Activated CD8-positive, alpha-beta T cell treated with anti-CD3 and anti-CD28 coated beads for 36 hours (primary cell): ENCODE data around the gene WASHC2C. TPM values are rescaled to one million over a fixed set of nuclear protein-coding genes. Genes with fewer than 3 reads are reported as not detected.
"Not testable (repeated sequence)": the region's sequence is repeated elsewhere in the genome, so short reads cannot be mapped to it uniquely, and the experiment has no call there.

ENCODE experiments used
- ATAC-seq: fragments of 200-7000 bp; cut with Tn5 transposase; one replicate; pipeline ENCODE4 v1.10.0; 2021; ENCODE audit warnings: mild to moderate bottlenecking, moderate library complexity
- CTCF ChIA-PET: fragments of 350-600 bp; sonication (Branson Sonifier 250); formaldehyde crosslinking; loops from one replicate; lab custom pipeline; 2021; ENCODE audit warnings: antibody characterized with exemption; lab: Charles Lee
- POLR2A ChIA-PET: fragments of 350-600 bp; sonication (Branson Sonifier 250); formaldehyde crosslinking; loops from one replicate; lab custom pipeline; 2021; ENCODE audit warnings: antibody characterized with exemption; lab: Charles Lee
- DNase-seq: peaks from one replicate; pipeline ENCODE4 v3.0.0-alpha.2; 2020
- H3K27ac Mint-ChIP-seq: one replicate; pipeline ENCODE4 v1.8.0; 2021; ENCODE audit warnings: mild to moderate bottlenecking, mixed read lengths
- H3K27me3 Mint-ChIP-seq: one replicate; pipeline ENCODE4 v1.8.0; 2021; ENCODE audit warnings: mixed read lengths
- H3K36me3 Mint-ChIP-seq: one replicate; pipeline ENCODE4 v1.8.0; 2021; ENCODE audit warnings: low read depth, mixed read lengths
- H3K4me1 Mint-ChIP-seq: one replicate; pipeline ENCODE4 v1.8.0; 2021; ENCODE audit warnings: low read depth, mixed read lengths
- H3K4me3 Mint-ChIP-seq: one replicate; pipeline ENCODE4 v1.8.0; 2021; ENCODE audit warnings: mild to moderate bottlenecking, moderate library complexity, mixed read lengths
- H3K9me3 Mint-ChIP-seq: one replicate; pipeline ENCODE4 v1.8.0; 2021; ENCODE audit warnings: mixed read lengths
- CTCF ChIP-seq: fragments of 200-600 bp; IDR thresholded peaks from one replicate; pipeline ENCODE4 v1.8.0; 2022; ENCODE audit warnings: antibody characterized with exemption, mild to moderate bottlenecking
- intact Hi-C: fragments of 100-400 bp; cut with micrococcal nuclease; formaldehyde crosslinking; loops from one replicate; pipeline ENCODE4 v1.10.0; 2022
- total RNA-seq, 2 experiments: library from RNA; stranded (reverse); gene quantifications; one replicate each; pipeline ENCODE4 v1.2.3, GENCODE V29; 2021

WASHC2C gene
- total RNA-seq, 2 experiments from 2014 or later: 21.6 to 23.0 TPM

DNA sequence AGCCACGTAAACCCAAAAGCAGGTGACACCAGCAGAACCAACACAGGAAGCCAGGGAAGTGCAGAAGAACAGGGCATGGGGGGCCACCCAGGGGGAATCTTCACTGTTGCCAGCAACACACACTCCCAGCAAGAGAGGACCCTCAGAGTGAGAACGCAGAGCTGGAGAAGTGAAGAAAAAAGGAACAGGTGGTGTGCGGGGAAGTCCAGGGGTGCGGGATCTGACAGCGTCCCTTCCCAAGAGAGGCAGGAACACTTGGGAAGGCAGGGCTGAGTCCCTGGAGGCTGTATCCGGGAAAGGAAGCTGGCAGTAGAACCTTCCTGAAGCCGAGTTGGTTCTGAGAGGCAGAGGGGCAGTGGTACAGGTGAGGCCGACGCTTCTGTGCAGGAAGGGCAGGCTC is 92.5 kb downstream of the WASHC2C start:
- intact Hi-C loops: no loop called here
- TF ChIP-seq CTCF: no peak

DNA sequence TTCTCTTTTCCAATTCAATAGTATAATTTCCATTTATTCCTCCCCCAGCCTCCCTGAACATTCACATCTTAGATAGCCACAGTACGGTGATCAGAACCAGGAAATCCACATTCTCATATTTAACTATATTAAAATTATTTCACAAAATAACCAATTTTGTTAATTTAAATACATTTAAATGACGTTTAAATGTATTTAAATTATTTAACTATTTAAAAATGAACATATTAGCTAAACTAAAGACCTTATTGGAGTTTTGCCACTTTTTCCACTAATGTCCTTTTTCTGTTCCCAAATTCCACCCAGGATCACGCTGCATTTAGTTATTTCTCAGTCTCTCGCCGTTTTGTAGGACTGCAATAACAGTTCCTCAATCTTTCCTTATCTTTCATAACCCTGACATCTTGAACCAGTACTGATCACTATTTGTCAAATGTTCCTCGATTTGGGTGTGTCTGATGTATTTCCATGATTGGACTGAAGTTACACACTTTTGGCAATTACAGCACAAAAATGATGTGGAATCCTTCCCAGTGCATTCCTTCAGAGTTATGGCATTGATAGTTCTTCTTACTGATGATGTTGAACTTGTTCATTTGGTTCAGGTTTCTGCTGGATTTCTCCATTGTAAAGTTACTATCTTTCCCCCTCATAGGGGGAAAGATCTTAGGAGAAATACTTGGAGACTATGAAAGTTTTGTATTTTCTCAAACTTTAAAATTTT is 93.2 kb downstream of the WASHC2C start:
- POLR2A ChIA-PET, DNase-seq, H3K4me3 Mint-ChIP-seq, intact Hi-C loops, ATAC-seq, H3K4me1 Mint-ChIP-seq, H3K36me3 Mint-ChIP-seq, H3K27me3 Mint-ChIP-seq, H3K9me3 Mint-ChIP-seq, H3K27ac Mint-ChIP-seq, CTCF ChIA-PET: not testable (repeated sequence)

More for the DNA sequence above, 92.5 kb downstream of the WASHC2C start:
- Mint-ChIP-seq H3K4me3 (no peak overlapping the region), H3K9me3 (no peaks in the 10 kb centered on the region), H3K27me3 (no peaks in the 10 kb centered on the region), H3K27ac (no peak overlapping the region), H3K36me3 (no peaks in the 10 kb centered on the region), H3K4me1 (no peaks in the 10 kb centered on the region)
- no peak for DNase-seq
- no peak for ATAC-seq
- POLR2A ChIA-PET: no interaction called here
- CTCF ChIA-PET: no interaction called here

DNA sequence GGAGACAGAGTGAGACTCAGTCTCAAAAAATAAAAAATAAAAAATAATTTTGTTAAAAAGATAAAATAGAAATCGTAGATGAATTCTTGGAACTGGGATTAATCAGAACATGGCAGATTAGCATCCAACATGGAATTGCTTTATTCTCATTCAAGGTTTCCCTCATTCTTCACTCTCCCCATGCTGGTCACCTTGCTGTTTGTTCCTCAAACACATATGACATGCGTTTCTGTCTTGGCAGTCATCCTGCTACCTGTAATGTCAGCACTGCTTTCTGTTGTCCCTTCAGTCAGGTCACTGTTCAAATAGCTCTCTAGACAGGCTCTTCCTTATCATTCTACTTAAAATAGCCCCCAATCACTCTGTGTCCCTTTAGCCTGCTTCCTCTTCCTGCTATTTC is 95.9 kb downstream of the WASHC2C start:
- H3K4me3 Mint-ChIP-seq, H3K9me3 Mint-ChIP-seq, H3K27me3 Mint-ChIP-seq, ATAC-seq, H3K36me3 Mint-ChIP-seq, intact Hi-C loops, H3K4me1 Mint-ChIP-seq, H3K27ac Mint-ChIP-seq, POLR2A ChIA-PET, DNase-seq, CTCF ChIA-PET: not testable (repeated sequence)

Other genes with a start within 250 kb of the WASHC2C start
- 10 to 100 TPM; 11.5 to 13.5 TPM for gene ZFAND4, start 54.5 kb upstream of the WASHC2C start, total RNA-seq
- gene AGAP4, start 120.2 kb downstream of the WASHC2C start, total RNA-seq: 10 to 100 TPM; 16.3 to 19.8 TPM
- 10 to 100 TPM; 70.7 to 76.2 TPM for gene TIMM23, start 245.2 kb downstream of the WASHC2C start, total RNA-seq